HG03520 (cell line): ENCODE measurements around the gene NOS1AP.

Experiments
- ATAC-seq: cut with Tn5 transposase; IDR thresholded peaks from one replicate; pipeline ENCODE4 v1.9.1; 2021; ENCODE audit warnings: mild to moderate bottlenecking, moderate library complexity; ENCODE audit not compliant: unreplicated experiment

Gene NOS1AP

GRCh38 chr1:162357681-162358266 lies 288.3 kb downstream of the NOS1AP start:
- ATAC-seq: no peak

- ATAC-seq: no peak
These were observed 289.4 kb downstream of the NOS1AP start for GRCh38 chr1:162358928-162359327.

- no peak for ATAC-seq
These were observed 290.2 kb downstream of the NOS1AP start for GRCh38 chr1:162359523-162360236.

- ATAC-seq: no peak
These were observed 290.9 kb downstream of the NOS1AP start for GRCh38 chr1:162360237-162360873.

- no peak for ATAC-seq
These were observed 291.4 kb downstream of the NOS1AP start for GRCh38 chr1:162360874-162361260.

- peak; percentile 22 for ATAC-seq
These were observed 291.9 kb downstream of the NOS1AP start for GRCh38 chr1:162361349-162361748.

GRCh38 chr1:162363823-162364222 lies 294.3 kb downstream of the NOS1AP start:
- no peak for ATAC-seq

- no peak for ATAC-seq
These were observed 295.0 kb downstream of the NOS1AP start for GRCh38 chr1:162364498-162364897.

- ATAC-seq: no peak
These were observed 296.0 kb downstream of the NOS1AP start for GRCh38 chr1:162365284-162366020.

GRCh38 chr1:162366149-162366548 lies 296.7 kb downstream of the NOS1AP start:
- ATAC-seq: no peak

- ATAC-seq: no peak
These were observed 297.2 kb downstream of the NOS1AP start for GRCh38 chr1:162366671-162367070.

- no peak for ATAC-seq
These were observed 297.6 kb downstream of the NOS1AP start for GRCh38 chr1:162367073-162367472.

- no peak for ATAC-seq
These were observed 298.3 kb downstream of the NOS1AP start for GRCh38 chr1:162367772-162368171.

GRCh38 chr1:162368451-162368850 lies 299.0 kb downstream of the NOS1AP start:
- no peak for ATAC-seq

GRCh38 chr1:162369571-162369970 lies 300.1 kb downstream of the NOS1AP start:
- ATAC-seq: no peak

GRCh38 chr1:162370161-162370560 lies 300.7 kb downstream of the NOS1AP start:
- no peak for ATAC-seq

GRCh38 chr1:162370721-162371120 lies 301.2 kb downstream of the NOS1AP start:
- no peak for ATAC-seq

GRCh38 chr1:162371611-162372010 lies 302.1 kb downstream of the NOS1AP start:
- no peak for ATAC-seq

- no peak for ATAC-seq
These were observed 302.9 kb downstream of the NOS1AP start for GRCh38 chr1:162372159-162373071.

GRCh38 chr1:162373072-162373427 lies 303.6 kb downstream of the NOS1AP start:
- no peak for ATAC-seq
